K562 (cell line): ENCODE results near the gene CD248. TPM values are rescaled to one million over a fixed set of nuclear protein-coding genes. Genes with fewer than 3 reads are reported as not detected.

Experiments
- ADNP ChIP-seq: fragments of 200-800 bp; sonication (Bioruptor generic); IDR thresholded peaks from 2 replicates; pipeline ENCODE4 v1.6.1; 2016; ENCODE audit warnings: missing genetic modification characterization, missing compliant biosample characterization
- ARID4B ChIP-seq: sonication (generic); formaldehyde crosslinking; IDR thresholded peaks from 2 replicates; pipeline ENCODE4 v1.8.0; 2022; ENCODE audit warnings: mild to moderate bottlenecking, missing genetic modification reagents
- HIVEP1 ChIP-seq: fragments of 250-450 bp; sonication (Bioruptor Pico); IDR thresholded peaks from 2 replicates; pipeline ENCODE4 v1.4.0; 2020; ENCODE audit warnings: mild to moderate bottlenecking
- JUND ChIP-seq, 2 experiments: IDR thresholded peaks; 2 replicates in 1 of 2; 3 replicates in 1 of 2; pipeline ENCODE4 v1.6.1; 2011; ENCODE audit warnings: borderline replicate concordance in 2 of 2, low read depth in 2 of 2, low read length in 2 of 2, improper control_type of control experiment in 1 of 2, missing biosample characterization in 1 of 2, missing genetic modification characterization in 1 of 2, missing genetic modification reagents in 1 of 2
- MEF2A ChIP-seq: IDR thresholded peaks from 2 replicates; pipeline ENCODE4 v1.6.1; 2011; ENCODE audit warnings: low read depth, mild to moderate bottlenecking, low read length, moderate library complexity; ENCODE audit not compliant: control insufficient read depth
- RB1 ChIP-seq: fragments of 450-650 bp; IDR thresholded peaks from 2 replicates; pipeline ENCODE4 v1.6.1; 2017; ENCODE audit warnings: low read depth, mild to moderate bottlenecking
- SIX5 ChIP-seq, 2 experiments: IDR thresholded peaks; 2 replicates each; pipeline ENCODE4 v1.6.1; 2011; ENCODE audit warnings: low read length in 2 of 2, borderline replicate concordance in 1 of 2, low read depth in 1 of 2, mild to moderate bottlenecking in 1 of 2, moderate library complexity in 1 of 2; ENCODE audit not compliant: insufficient read depth in 1 of 2
- STAG1 ChIP-seq: sonication (generic); formaldehyde crosslinking; IDR thresholded peaks from 2 replicates; pipeline ENCODE4 v1.5.0; 2020; ENCODE audit warnings: missing genetic modification reagents, borderline replicate concordance
- TCFL5 ChIP-seq: fragments of 250-450 bp; sonication (Bioruptor Pico); conservative IDR thresholded peaks from 2 replicates; pipeline ENCODE4 v1.6.1; 2021; ENCODE audit warnings: mild to moderate bottlenecking, moderate library complexity, matching md5 sums
- ZNF347 ChIP-seq: fragments of 450-650 bp; formaldehyde crosslinking; IDR thresholded peaks from 2 replicates; pipeline ENCODE4 v1.4.0; 2020; ENCODE audit warnings: low read depth, mild to moderate bottlenecking, moderate library complexity
- polyA plus RNA-seq, 8 experiments: library from polyadenylated mRNA; depleted of rRNA in 4 of 8; stranded (reverse) in 5 of 8; unstranded in 3 of 8; fragments of >200 nt; fragmentation: Nextera tagmentation in 2 of 8; fragmentation: Illumina TruSeq in 1 of 8; extraction: Ambion mirVana in 2 of 8; extraction: Trizol in 1 of 8; gene quantifications; 2 replicates each; pipeline versions ENCODE4 v1.2.1 to v1.2.3, GENCODE V29; 2011 to 2014; ENCODE audit warnings: inconsistent platforms in 1 of 8, missing spikeins in 1 of 8
- total RNA-seq, 7 experiments: library from RNA; depleted of rRNA in 6 of 7; stranded (reverse); fragments of >200 nt in 6 of 7; fragmentation: Illumina TruSeq in 2 of 7; extraction: Trizol in 2 of 7; gene quantifications; 2 replicates each; pipeline versions ENCODE4 v1.2.1 to v1.2.3, GENCODE V29; 2011 to 2021; ENCODE audit warnings: low replicate concordance in 1 of 7
- TF ChIP-seq, protein P1 (sequence below): fragments of 200-800 bp; sonication (Bioruptor generic); IDR thresholded peaks from 2 replicates; pipeline ENCODE4 v1.6.1; 2016; ENCODE audit warnings: missing genetic modification characterization, missing compliant biosample characterization
- TF ChIP-seq, protein P2 (sequence below): conservative IDR thresholded peaks from 2 replicates; pipeline ENCODE4 v1.6.1; 2011; ENCODE audit warnings: low read depth, mild to moderate bottlenecking, low read length; ENCODE audit not compliant: control insufficient read depth

The CD248 gene
- total and polyA plus RNA-seq, 9 of the 15 experiments (the other 6 are each of a cell fraction or from before 2014, with no cell fraction given) = 0.09 TPM; not detected in 8

GRCh38 chr11:66282468-66283455, 34.1 kb downstream of the CD248 start (continued):
- TF ChIP-seq ZNF347 (CRISPR knock-in tag) (no peak), MEF2A (peak; percentile 23; the same call in 1 of the 2 replicates), ARID4B (CRISPR knock-in tag) (no peak; the same call in 1 of the 2 replicates), HIVEP1 (no peak), ADNP (no peak), SIX5 (IDR thresholded peaks at IDR 0.05; ENCODE audit: borderline replicate concordance in 1 of 2, insufficient read depth in 1 of 2, low read depth in 1 of 2, low read length in 2 of 2) (peak; percentile 6 to 16; a peak in 2 of 4 replicates), JUND (IDR thresholded peaks at IDR 0.05; ENCODE audit: borderline replicate concordance, low read depth, low read length) (peak; percentile 55), JUND (tag; IDR thresholded peaks at IDR 0.05; ENCODE audit: borderline replicate concordance, low read depth, low read length) (no peak; the same call in 2 of the 3 replicates), TCFL5 (no peak), STAG1 (peak; percentile 8; the same call in 1 of the 2 replicates), RB1 (peak; percentile 94)
- TF ChIP-seq, protein P1, sequence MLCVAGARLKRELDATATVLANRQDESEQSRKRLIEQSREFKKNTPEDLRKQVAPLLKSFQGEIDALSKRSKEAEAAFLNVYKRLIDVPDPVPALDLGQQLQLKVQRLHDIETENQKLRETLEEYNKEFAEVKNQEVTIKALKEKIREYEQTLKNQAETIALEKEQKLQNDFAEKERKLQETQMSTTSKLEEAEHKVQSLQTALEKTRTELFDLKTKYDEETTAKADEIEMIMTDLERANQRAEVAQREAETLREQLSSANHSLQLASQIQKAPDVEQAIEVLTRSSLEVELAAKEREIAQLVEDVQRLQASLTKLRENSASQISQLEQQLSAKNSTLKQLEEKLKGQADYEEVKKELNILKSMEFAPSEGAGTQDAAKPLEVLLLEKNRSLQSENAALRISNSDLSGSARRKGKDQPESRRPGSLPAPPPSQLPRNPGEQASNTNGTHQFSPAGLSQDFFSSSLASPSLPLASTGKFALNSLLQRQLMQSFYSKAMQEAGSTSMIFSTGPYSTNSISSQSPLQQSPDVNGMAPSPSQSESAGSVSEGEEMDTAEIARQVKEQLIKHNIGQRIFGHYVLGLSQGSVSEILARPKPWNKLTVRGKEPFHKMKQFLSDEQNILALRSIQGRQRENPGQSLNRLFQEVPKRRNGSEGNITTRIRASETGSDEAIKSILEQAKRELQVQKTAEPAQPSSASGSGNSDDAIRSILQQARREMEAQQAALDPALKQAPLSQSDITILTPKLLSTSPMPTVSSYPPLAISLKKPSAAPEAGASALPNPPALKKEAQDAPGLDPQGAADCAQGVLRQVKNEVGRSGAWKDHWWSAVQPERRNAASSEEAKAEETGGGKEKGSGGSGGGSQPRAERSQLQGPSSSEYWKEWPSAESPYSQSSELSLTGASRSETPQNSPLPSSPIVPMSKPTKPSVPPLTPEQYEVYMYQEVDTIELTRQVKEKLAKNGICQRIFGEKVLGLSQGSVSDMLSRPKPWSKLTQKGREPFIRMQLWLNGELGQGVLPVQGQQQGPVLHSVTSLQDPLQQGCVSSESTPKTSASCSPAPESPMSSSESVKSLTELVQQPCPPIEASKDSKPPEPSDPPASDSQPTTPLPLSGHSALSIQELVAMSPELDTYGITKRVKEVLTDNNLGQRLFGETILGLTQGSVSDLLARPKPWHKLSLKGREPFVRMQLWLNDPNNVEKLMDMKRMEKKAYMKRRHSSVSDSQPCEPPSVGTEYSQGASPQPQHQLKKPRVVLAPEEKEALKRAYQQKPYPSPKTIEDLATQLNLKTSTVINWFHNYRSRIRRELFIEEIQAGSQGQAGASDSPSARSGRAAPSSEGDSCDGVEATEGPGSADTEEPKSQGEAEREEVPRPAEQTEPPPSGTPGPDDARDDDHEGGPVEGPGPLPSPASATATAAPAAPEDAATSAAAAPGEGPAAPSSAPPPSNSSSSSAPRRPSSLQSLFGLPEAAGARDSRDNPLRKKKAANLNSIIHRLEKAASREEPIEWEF (CRISPR knock-in tag) = no peak
- TF ChIP-seq, protein P2, sequence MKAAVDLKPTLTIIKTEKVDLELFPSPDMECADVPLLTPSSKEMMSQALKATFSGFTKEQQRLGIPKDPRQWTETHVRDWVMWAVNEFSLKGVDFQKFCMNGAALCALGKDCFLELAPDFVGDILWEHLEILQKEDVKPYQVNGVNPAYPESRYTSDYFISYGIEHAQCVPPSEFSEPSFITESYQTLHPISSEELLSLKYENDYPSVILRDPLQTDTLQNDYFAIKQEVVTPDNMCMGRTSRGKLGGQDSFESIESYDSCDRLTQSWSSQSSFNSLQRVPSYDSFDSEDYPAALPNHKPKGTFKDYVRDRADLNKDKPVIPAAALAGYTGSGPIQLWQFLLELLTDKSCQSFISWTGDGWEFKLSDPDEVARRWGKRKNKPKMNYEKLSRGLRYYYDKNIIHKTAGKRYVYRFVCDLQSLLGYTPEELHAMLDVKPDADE = peak; percentile 57; the same call in 1 of the 2 replicates
